CD4-positive, alpha-beta T cell treated with Interleukin-15 for 1 hour (primary cell): ENCODE data around the gene SORT1.
"Not testable (repeated sequence)": the region's sequence is repeated elsewhere in the genome, so short reads cannot be mapped to it uniquely, and the experiment has no call there.

ENCODE experiments used
- DNase-seq: peaks from one replicate; pipeline ENCODE4 v3.0.0-alpha.2; 2020

Gene SORT1

GRCh38 chr1:109379422-109379821 is 18.3 kb downstream of the SORT1 start:
- DNase-seq: no peak

- no peak for DNase-seq
Observed at GRCh38 chr1:109377698-109378097, 20.0 kb downstream of the SORT1 start.

- DNase-seq: not testable (repeated sequence)
Observed at GRCh38 chr1:109373696-109374095, 24.0 kb downstream of the SORT1 start.

DNA sequence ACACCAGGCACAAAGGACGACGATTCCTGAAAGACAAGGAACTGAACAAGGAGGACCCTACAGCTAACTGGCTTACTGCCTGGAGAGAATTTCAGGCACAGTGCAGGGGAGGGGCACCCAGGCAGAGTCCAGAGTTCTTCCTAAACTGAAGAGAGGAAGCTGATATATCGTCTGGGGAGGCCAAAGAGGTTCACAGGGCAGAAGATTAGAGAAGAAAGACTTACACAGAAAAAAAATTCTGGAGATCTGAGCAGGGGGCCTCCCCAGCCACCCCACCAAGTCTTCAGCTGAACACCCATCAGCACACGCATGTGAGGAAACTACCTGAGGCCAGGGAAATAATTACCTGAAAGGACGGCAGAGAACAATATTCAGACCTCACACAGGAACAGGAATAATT is 24.6 kb downstream of the SORT1 start:
- DNase-seq: no peak

GRCh38 chr1:109372281-109372680 is 25.4 kb downstream of the SORT1 start:
- DNase-seq: no peak

- DNase-seq: no peak
Observed at GRCh38 chr1:109371341-109371739, 26.4 kb downstream of the SORT1 start.

- no peak for DNase-seq
Observed at GRCh38 chr1:109370712-109371340, 26.9 kb downstream of the SORT1 start.

DNA sequence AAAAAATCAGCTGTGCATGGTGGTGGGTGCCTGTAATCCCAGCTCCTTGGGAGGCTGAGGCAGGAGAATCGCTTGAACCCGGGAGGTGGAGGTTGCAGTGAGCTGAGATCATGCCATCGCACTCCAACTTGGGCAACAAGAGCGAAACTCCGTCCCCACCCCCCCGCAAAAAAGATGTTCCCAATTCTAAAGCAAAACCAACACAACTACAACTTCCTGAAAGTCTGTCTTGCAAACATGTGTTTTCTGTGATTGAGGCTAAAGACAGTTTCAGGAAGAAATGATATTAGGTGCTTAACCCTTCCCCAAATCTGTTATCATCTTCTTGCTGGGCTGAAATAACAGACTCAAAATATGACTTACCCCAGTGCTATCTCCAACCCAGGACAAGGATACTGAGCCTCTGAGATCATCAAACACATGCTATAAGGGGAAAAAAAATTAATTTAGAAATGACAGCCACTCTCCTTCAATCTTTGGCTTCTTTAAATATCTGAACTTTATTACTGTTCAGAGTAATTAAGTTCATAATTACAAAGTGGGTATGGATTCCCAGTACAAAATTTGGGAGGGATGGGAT is 28.5 kb downstream of the SORT1 start:
- DNase-seq: peak; percentile 28

DNA sequence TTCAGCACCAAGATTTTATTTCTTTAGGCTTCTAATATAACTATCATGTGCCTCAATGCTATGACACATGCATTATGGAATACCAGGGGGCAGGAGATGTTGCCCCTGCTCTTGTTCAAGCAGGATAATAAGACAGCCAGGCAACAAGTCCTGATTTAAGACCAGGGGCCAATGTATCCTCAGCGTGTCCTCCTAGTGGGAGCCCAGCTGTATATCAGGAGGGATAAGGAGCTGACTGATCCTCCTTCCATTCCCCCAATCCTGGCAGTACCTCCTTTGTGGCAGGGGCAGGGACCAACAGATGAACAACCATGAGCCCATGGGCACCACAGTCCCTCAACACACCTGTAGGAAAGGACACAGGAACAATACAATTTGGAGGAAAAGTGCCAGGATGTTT is 29.3 kb downstream of the SORT1 start:
- no peak for DNase-seq

DNA sequence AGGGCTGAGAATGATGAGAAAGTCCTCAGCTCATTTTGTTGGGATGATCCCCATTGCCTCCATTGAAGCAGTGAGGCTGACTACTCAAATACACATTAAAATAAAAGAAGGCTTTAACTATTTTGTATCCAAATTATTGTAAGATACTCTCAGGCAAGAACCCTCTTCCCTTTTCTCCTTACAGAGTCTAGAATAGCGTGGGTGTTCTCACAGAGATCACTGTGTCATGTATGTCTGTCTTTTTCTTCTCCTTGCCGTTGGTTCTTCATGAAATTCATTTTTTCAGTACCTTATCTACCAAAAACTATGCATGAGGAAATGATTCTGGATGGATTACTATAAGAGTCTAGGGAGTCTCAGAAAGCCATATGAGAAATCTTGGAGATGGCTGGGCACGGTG is 30.1 kb downstream of the SORT1 start:
- DNase-seq: no peak

DNA sequence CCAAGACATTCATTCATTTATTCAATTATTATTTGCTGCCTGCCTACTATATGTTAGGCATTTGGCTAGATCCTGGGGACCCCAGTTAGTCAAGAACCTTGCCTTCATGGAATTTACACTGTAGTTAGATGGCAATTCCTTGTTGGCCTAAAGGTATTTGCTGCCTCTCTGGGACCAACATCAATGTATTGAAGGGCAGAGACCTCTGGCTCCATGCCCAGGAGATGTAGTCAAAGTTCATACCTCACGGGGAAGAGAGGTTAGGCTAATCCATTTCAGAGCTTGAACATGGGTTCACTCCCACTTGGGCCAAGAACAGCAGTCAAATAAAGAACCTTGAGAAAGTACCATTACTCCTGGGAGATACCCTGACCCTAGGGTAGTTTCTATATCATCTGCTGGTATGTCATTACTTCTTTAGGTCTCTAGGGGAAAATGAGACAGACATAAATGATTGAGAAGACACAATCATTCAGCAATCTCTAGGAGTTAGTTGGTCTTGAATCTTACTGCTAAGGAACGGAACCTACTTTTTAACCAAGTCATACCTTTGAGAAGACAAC is 32.0 kb downstream of the SORT1 start:
- no peak for DNase-seq

DNA sequence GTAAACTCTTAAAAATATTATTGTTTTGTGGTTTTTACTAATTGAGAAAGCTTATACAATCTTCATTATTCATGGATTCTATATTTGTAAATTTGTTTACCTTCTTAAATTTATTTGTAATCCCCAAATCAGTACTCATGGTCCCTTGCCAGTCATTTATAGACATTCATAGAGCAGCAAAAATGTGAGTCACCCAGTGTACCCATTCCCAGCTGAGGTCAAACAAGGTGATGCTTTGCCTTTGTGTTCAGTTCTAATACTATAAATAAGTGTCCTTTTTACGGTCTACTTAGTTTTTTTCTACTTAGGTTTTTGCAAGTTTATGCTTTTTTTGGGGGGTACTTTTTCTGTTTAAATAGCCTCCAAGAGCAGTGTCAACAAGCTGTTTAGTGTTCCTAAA is 36.1 kb downstream of the SORT1 start:
- DNase-seq: no peak

DNA sequence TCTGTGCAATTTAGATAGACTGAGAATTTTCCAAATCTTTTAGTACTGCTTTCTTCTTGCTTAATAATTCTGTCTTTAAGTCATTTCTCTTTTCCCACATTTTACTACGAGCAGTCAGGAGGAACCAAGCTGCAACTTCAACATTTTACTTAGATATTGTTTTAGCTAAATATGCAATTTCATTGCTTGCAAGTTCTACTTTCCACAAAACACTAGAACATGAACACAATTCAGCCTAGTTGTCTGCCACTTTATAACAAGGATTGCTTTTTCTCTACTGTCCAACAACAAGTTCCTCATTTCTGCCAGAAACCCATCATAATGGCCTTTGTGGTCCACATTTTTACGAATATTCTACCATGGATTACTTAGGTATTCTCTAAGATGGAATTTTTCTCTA is 36.6 kb downstream of the SORT1 start:
- no peak for DNase-seq

DNA sequence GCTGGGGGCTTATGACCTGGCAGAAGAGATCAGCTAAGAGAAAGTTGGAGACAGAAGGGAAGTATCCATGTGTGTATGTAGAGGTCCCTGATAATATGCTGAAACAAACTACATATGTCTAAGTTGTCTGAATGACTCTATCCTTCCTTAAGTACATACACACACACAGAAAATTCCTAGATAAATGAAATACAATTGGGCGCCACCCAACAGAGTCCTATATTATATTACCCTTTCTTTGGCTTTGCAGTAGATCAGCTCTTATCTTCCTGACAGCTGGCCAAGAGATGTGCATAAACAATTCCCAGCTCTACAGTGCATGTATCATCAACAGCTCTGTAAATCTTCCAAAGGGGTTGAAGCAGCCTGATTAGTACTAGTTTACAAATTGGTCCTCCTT is 40.1 kb downstream of the SORT1 start:
- DNase-seq: no peak

DNA sequence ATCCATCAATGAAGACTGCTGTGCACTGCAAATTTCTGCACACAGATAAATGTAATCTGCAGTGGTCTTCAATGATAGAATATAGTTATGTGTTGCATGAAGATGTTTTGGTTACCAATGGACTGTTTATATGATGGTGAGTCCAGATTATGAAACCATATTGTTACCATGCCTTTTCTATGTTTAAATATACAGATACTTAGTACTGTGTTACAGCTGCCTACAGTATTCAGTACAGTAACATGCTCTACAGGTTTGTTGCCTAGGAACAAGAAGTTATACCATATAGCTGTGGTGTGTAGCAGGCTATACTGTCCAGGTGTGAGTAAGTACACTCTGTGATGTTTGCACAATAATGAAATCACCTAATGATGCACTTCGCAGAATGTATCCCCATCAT is 40.8 kb downstream of the SORT1 start:
- no peak for DNase-seq

- no peak for DNase-seq
Observed at GRCh38 chr1:109356505-109356904, 41.2 kb downstream of the SORT1 start.

GRCh38 chr1:109354929-109355328 is 42.8 kb downstream of the SORT1 start:
- DNase-seq: no peak

DNA sequence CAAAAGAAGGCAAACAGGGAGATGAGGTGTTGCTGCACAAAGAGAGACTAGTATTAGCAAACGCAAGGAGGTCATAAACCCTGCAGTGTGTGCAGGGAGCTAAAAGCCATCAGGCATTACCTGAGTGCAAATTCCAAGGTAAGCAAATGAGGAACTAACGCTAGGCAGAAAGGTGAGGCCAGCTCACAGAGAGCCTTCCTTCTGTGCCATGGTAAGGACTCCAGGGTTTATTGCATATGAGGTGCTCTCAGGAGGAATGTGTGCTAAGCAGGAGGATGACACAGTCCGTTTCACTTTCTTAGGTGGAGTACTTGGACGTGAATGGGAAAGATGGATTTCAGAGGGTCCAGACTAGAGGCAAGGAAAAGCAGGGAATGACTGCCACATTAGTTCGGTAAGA is 46.3 kb downstream of the SORT1 start:
- no peak for DNase-seq

- no peak for DNase-seq
Observed at GRCh38 chr1:109350655-109351054, 47.1 kb downstream of the SORT1 start.

GRCh38 chr1:109350182-109350581 is 47.5 kb downstream of the SORT1 start:
- no peak for DNase-seq

DNA sequence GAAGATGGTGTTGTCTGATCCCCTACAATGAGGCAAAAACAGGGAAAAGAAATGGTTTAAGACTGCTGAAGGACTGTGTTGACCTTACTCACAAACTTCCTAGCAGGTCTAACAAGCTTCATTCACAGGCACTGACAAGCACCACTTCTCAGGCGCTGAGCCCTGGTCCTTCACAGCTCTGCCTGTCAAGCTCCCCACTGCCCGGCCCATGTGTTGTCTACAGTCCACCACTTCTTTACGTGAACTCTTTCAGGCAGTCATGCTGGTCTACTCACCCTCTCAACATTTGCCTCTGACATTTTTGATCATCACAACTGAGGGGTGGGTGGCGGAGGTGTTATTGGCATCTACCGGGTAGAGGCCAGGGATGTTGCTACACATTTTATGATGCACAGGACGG is 50.2 kb downstream of the SORT1 start:
- no peak for DNase-seq

DNA sequence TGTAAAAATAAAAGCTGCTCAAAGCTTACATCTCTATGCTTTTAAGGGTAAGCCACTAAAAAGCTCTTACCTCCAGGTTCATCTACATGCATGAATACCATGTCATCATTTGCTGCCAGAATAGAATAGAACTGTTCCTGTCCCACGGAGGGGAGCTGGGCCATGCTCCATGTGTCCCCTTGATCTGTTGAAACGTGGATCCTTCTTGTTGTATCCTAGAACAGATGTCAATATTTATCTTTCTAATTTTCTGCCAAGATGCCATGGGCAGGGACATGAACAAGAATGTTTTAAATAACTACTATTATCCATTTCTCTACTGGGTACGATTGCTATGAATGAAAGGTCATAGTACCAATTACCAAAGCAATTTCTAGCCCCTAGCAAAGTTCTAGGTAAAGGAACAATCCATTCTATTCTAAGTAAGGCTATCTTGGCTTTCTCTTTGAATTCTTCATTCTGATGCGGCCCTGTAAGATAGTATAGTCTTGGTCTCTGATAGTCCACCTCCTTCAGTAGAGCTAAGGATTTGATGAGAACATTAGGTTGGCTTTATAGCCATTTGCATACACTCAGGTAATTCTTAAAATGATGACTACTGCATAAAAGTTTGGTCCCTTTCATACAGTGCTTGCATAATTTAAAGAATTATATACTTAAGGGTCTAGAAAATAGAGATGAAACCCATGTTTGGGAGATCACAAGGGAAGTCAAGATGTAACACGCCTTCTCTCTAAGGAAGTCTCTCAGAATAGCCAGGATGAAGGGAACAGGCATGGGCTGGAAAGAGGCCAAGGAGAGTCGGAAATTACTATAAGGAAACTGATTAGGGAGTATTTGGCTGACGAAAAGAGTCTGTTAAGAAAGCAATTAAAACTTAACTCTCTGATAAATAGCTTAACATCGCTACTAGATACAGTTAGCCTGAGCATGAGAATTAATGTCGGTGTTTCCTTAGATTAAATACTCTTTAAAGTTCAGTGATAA is 55.5 kb downstream of the SORT1 start:
- DNase-seq: no peak

DNA sequence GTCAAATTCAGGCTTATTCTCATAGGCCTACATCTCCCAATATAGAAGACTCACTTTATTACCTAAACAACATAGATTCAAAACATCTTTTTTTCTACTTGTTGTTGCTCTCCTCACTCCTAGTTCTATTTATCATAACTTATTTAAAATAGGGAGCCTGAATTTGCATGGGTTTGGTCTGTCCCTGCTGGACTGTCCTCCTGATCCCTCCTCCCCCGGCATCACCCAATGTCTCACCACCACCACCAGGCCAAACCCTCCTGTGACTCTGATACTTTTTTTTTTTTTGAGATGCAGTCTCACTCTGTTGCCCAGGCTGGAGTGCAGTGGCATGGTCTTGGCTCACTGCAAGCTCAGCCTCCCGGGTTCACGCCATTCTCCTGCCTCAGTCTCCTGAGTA is 59.1 kb downstream of the SORT1 start:
- no peak for DNase-seq

DNA sequence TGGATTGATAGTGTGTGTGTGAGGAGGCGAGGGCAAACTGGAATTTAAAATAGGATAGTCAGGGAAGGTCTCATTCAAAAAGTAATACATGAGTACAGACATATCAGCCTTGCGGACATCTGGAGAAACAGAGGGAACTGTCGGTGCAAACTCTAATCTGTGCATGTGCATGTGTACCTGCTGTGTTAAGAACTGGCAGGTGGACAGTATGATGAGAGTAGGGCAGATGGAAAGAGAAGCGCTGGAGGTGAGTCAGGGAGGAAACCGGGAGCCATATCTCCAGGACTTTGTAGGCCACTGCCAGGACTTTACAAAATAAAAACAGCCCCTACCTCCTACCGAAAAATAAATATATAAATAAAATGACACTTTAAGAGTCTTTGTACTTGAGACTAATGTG is 59.6 kb downstream of the SORT1 start:
- DNase-seq: no peak
